Adrenal gland (tissue), 5 donors: ENCODE data around the gene TRIM72.

Experiments
- POLR2A ChIP-seq, 2 donors: fragments of 450-650 bp; IDR thresholded peaks; one replicate each; pipeline ENCODE4 v1.6.1; 2017; ENCODE audit warnings: antibody characterized with exemption in 2 of 2, mild to moderate bottlenecking in 2 of 2, moderate library complexity in 1 of 2
- TF ChIP-seq, protein P1 (sequence below), 6 experiments: fragments of 450-650 bp in 4 of 6; fragments of 200-600 bp in 2 of 6; sonication (generic) in 1 of 6; IDR thresholded peaks; 1 replicate in 5 of 6; 2 replicates in 1 of 6; pipeline versions ENCODE4 v1.5.1 to v1.8.0; 2016 to 2021; ENCODE audit warnings: antibody characterized with exemption in 6 of 6, mild to moderate bottlenecking in 2 of 6, moderate library complexity in 1 of 6
- donor health status: DM: no; HTN: no; CAD: no.

GRCh38 chr16:31221357-31222160 lies 7.6 kb downstream of the TRIM72 start:
- TF ChIP-seq, protein P1, sequence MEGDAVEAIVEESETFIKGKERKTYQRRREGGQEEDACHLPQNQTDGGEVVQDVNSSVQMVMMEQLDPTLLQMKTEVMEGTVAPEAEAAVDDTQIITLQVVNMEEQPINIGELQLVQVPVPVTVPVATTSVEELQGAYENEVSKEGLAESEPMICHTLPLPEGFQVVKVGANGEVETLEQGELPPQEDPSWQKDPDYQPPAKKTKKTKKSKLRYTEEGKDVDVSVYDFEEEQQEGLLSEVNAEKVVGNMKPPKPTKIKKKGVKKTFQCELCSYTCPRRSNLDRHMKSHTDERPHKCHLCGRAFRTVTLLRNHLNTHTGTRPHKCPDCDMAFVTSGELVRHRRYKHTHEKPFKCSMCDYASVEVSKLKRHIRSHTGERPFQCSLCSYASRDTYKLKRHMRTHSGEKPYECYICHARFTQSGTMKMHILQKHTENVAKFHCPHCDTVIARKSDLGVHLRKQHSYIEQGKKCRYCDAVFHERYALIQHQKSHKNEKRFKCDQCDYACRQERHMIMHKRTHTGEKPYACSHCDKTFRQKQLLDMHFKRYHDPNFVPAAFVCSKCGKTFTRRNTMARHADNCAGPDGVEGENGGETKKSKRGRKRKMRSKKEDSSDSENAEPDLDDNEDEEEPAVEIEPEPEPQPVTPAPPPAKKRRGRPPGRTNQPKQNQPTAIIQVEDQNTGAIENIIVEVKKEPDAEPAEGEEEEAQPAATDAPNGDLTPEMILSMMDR (IDR thresholded peaks at IDR 0.05): no peak
- no peak for TF ChIP-seq POLR2A (IDR thresholded peaks at IDR 0.05)
